Measurements from ENCODE around the gene AIP. TPM values are rescaled to one million over a fixed set of nuclear protein-coding genes. Genes with fewer than 3 reads are reported as not detected.

Gene AIP
- total and polyA plus RNA-seq, 7 donors, result 25.3 to 71.5 (median 42.7) TPM

- intact Hi-C loops (cut with DNase I), result no loop called here
- no peak for DNase-seq
Observed at GRCh38 chr11:67453816-67454732, 28.8 kb upstream of the AIP start.

GRCh38 chr11:67455054-67455453 lies 27.8 kb upstream of the AIP start, which contains the start of gene CABP4:
TSS of gene CABP4 (plus strand) at chr11:67455354. CDS start at chr11:67455424, 70 bp downstream.
- no peak for TF ChIP-seq CTCF (IDR thresholded peaks at IDR 0.05)
- Histone ChIP-seq H3K4me3 (no peak within 1 kb of the TSS), H3K36me3 (ENCODE audit: insufficient read depth in 1 of 2, low read depth in 1 of 2) (no peaks in the 10 kb centered on the region), H3K27me3 (ENCODE audit: insufficient read depth in 3 of 3, low read length in 2 of 3) (no peaks in the 10 kb centered on the region), H3K27ac (no peak within 1 kb of the TSS), H3K4me1 (peaks cover 3% of the 10 kb centered on the region), H3K9me3 (no peaks in the 10 kb centered on the region)
- WGBS, 3 donors, result 89 to 100% (median 93%) methylated on average over 2 to 3 of the region's 3 CpGs
- DNase-seq (no peak), ATAC-seq (no peak)
- intact Hi-C loops (cut with DNase I), result no loop called here

More at GRCh38 chr11:67453816-67454732, 28.8 kb upstream of the AIP start:
- H3K27me3 ChIP-seq (ENCODE audit: insufficient read depth in 3 of 3, low read length in 2 of 3), result no peaks in the 10 kb centered on the region
- WGBS, 3 donors, result 90 to 92% (median 90%) methylated on average over 15 to 21 of the region's 21 CpGs
- H3K27ac ChIP-seq, result no peak overlapping the region
- H3K4me1 ChIP-seq, result peaks cover 3% of the 10 kb centered on the region
- H3K9me3 ChIP-seq, result no peaks in the 10 kb centered on the region
- ATAC-seq, result no peak
- H3K4me3 ChIP-seq, result no peak overlapping the region
- no peaks in the 10 kb centered on the region for H3K36me3 ChIP-seq (ENCODE audit: insufficient read depth in 1 of 2, low read depth in 1 of 2)
- no peak for TF ChIP-seq CTCF (IDR thresholded peaks at IDR 0.05)

- no peaks in the 10 kb centered on the region for H3K36me3 ChIP-seq (ENCODE audit: insufficient read depth in 1 of 2, low read depth in 1 of 2)
- H3K27ac ChIP-seq, result no peak overlapping the region
- no peak overlapping the region for H3K4me3 ChIP-seq
- DNase-seq, result no peak
- H3K9me3 ChIP-seq, result no peaks in the 10 kb centered on the region
- intact Hi-C loops (cut with DNase I), result no loop called here
- no peaks in the 10 kb centered on the region for H3K27me3 ChIP-seq (ENCODE audit: insufficient read depth in 3 of 3, low read length in 2 of 3)
- peaks cover 3% of the 10 kb centered on the region for H3K4me1 ChIP-seq
- 76 to 82% (median 81%) methylated on average over 24 to 25 of the region's 25 CpGs for WGBS, 3 donors
- ATAC-seq, result no peak
- TF ChIP-seq CTCF (IDR thresholded peaks at IDR 0.05), result no peak
Observed at GRCh38 chr11:67456068-67456705, 26.6 kb upstream of the AIP start.

GRCh38 chr11:67457453-67457852 lies 25.4 kb upstream of the AIP start:
- H3K27me3 ChIP-seq (ENCODE audit: insufficient read depth in 3 of 3, low read length in 2 of 3), result no peaks in the 10 kb centered on the region
- ATAC-seq (no peak), DNase-seq (no peak)
- WGBS, 3 donors, result 94 to 95% (median 95%) methylated on average over 12 of the region's 12 CpGs
- H3K36me3 ChIP-seq (ENCODE audit: insufficient read depth in 1 of 2, low read depth in 1 of 2), result no peaks in the 10 kb centered on the region
- no peak overlapping the region for H3K4me3 ChIP-seq
- intact Hi-C loops (cut with DNase I), result no loop called here
- no peak for TF ChIP-seq CTCF (IDR thresholded peaks at IDR 0.05)
- H3K9me3 ChIP-seq, result no peaks in the 10 kb centered on the region
- H3K4me1 ChIP-seq, result peaks cover 11% of the 10 kb centered on the region
- H3K27ac ChIP-seq, result no peak overlapping the region
